M059J (cell line): ENCODE results near the gene MAPK7. TPM values are rescaled to one million over a fixed set of nuclear protein-coding genes. Genes with fewer than 3 reads are reported as not detected.

ENCODE experiments used
- DNase-seq: peaks from one replicate; pipeline ENCODE4 v3.0.0-alpha.2; 2012; ENCODE audit warnings: low read depth
- total RNA-seq: library from RNA; depleted of rRNA; stranded (reverse); fragments of >200 nt; shearing (Covaris generic); gene quantifications from 2 replicates; pipeline ENCODE4 v1.2.3, GENCODE V29; 2014; rRNA removed

The MAPK7 gene
- 13.8 and 25.3 TPM in 2 replicates for total RNA-seq

- no peak for DNase-seq
Measured at GRCh38 chr17:19378416-19379360, at the start of gene MAPK7. TSS of gene MAPK7 (plus strand) at chr17:19378498. CDS start at chr17:19378901, 403 bp downstream.

GRCh38 chr17:19329136-19329535, 49.2 kb upstream of the MAPK7 start:
- no peak for DNase-seq

GRCh38 chr17:19329839-19330238, 48.5 kb upstream of the MAPK7 start:
- no peak for DNase-seq

- DNase-seq, result no peak
Measured at GRCh38 chr17:19330271-19330670, 48.0 kb upstream of the MAPK7 start.

- DNase-seq, result peak; percentile 72
Measured at GRCh38 chr17:19331134-19331533, 47.2 kb upstream of the MAPK7 start.

GRCh38 chr17:19331543-19332245, 46.6 kb upstream of the MAPK7 start:
- no peak for DNase-seq

GRCh38 chr17:19332371-19333131, 45.7 kb upstream of the MAPK7 start:
- no peak for DNase-seq

- no peak for DNase-seq
Measured at GRCh38 chr17:19333132-19333440, 45.2 kb upstream of the MAPK7 start.

- no peak for DNase-seq
Measured at GRCh38 chr17:19333736-19334290, 44.5 kb upstream of the MAPK7 start.

GRCh38 chr17:19334331-19334730, 44.0 kb upstream of the MAPK7 start:
- no peak for DNase-seq

GRCh38 chr17:19335951-19336631, 42.2 kb upstream of the MAPK7 start:
- no peak for DNase-seq

- no peak for DNase-seq
Measured at GRCh38 chr17:19336938-19337711, 41.2 kb upstream of the MAPK7 start.

- no peak for DNase-seq
Measured at GRCh38 chr17:19337712-19338023, 40.6 kb upstream of the MAPK7 start.

GRCh38 chr17:19338031-19338990, 40.0 kb upstream of the MAPK7 start:
- DNase-seq, result peak; percentile 37

GRCh38 chr17:19339341-19339815, 38.9 kb upstream of the MAPK7 start:
- no peak for DNase-seq

GRCh38 chr17:19341211-19341631, 37.1 kb upstream of the MAPK7 start:
- DNase-seq, result no peak

GRCh38 chr17:19341641-19342610, 36.4 kb upstream of the MAPK7 start:
- DNase-seq, result no peak

GRCh38 chr17:19342611-19343255, 35.6 kb upstream of the MAPK7 start:
- no peak for DNase-seq
